Measurements from ENCODE around the gene CUL1.

GRCh38 chr7:148650232-148650858 lies 48.4 kb upstream of the CUL1 start:
- no peak for TF ChIP-seq CTCF (IDR thresholded peaks at IDR 0.05)
- no peak for TF ChIP-seq POLR2AphosphoS5 (IDR thresholded peaks at IDR 0.05; ENCODE audit: insufficient read depth in 1 of 2, low read depth in 1 of 2)
- no peak for TF ChIP-seq POLR2A (IDR thresholded peaks at IDR 0.05)
